Fibroblast of lung (primary cell): Measurements from ENCODE around the gene ZSWIM1. TPM values are rescaled to one million over a fixed set of nuclear protein-coding genes. Genes with fewer than 3 reads are reported as not detected.

Source experiments
- DNase-seq, 2 donors: peaks; one replicate each; pipeline versions ENCODE4 v3.0.0 to v3.0.0-alpha.2; 2010; ENCODE audit warnings: low read depth in 2 of 2
- H2AFZ ChIP-seq: 2 replicates; pipeline ENCODE4 v1.5.1; 2012; ENCODE audit warnings: low read length, control low read depth, inconsistent platforms
- H3K27ac ChIP-seq: 2 replicates; pipeline ENCODE4 v1.5.1; 2011; ENCODE audit warnings: low read length, control low read depth; ENCODE audit not compliant: insufficient read depth
- H3K27me3 ChIP-seq: 2 replicates; pipeline ENCODE4 v1.5.1; 2011; ENCODE audit warnings: mild to moderate bottlenecking, low read length; ENCODE audit not compliant: control insufficient read depth, insufficient read depth
- H3K36me3 ChIP-seq: 2 replicates; pipeline ENCODE4 v1.5.1; 2011; ENCODE audit warnings: low read length; ENCODE audit not compliant: control insufficient read depth, insufficient read depth
- H3K4me1 ChIP-seq: 2 replicates; pipeline ENCODE4 v1.5.1; 2011; ENCODE audit warnings: low read length; ENCODE audit not compliant: control insufficient read depth, insufficient read depth; ENCODE audit errors: extremely low read depth
- H3K4me2 ChIP-seq: 2 replicates; pipeline ENCODE4 v1.5.1; 2011; ENCODE audit warnings: low read length, control low read depth; ENCODE audit not compliant: insufficient read depth; ENCODE audit errors: extremely low read depth
- H3K4me3 ChIP-seq, 4 experiments: fragments of 200-600 bp in 1 of 4; sonication (generic) in 1 of 4; replicated peaks in 1 of 4; 2 replicates each; pipeline ENCODE4 v1.5.1; 2011 to 2016; ENCODE audit warnings: low read length in 4 of 4, low read depth in 3 of 4, mild to moderate bottlenecking in 3 of 4, control low read depth in 2 of 4, inconsistent platforms in 1 of 4, mixed read lengths in 1 of 4; ENCODE audit not compliant: insufficient read depth in 1 of 4; ENCODE audit errors: control extremely low read depth in 1 of 4
- H3K79me2 ChIP-seq: 2 replicates; pipeline ENCODE4 v1.5.1; 2012; ENCODE audit warnings: mild to moderate bottlenecking, low read length, inconsistent platforms; ENCODE audit not compliant: control insufficient read depth, insufficient read depth
- H3K9ac ChIP-seq: 2 replicates; pipeline ENCODE4 v1.5.1; 2011; ENCODE audit warnings: mild to moderate bottlenecking, low read length, control low read depth; ENCODE audit not compliant: insufficient read depth
- H3K9me3 ChIP-seq: 2 replicates; pipeline ENCODE4 v1.5.1; 2012; ENCODE audit warnings: low read depth, low read length; ENCODE audit not compliant: control insufficient read depth, insufficient read depth
- H4K20me1 ChIP-seq: 2 replicates; pipeline ENCODE4 v1.5.1; 2011; ENCODE audit warnings: low read length; ENCODE audit not compliant: control insufficient read depth, insufficient read depth; ENCODE audit errors: extremely low read depth
- CTCF ChIP-seq, 2 donors: IDR thresholded peaks in 1 of 2; conservative IDR thresholded peaks in 1 of 2; 1 replicate in 1 of 2; 2 replicates in 1 of 2; pipeline ENCODE4 v1.5.1; 2011 to 2012; ENCODE audit warnings: low read length in 2 of 2, control low read depth in 1 of 2, inconsistent platforms in 1 of 2, low read depth in 1 of 2, mild to moderate bottlenecking in 1 of 2
- EZH2 ChIP-seq: IDR thresholded peaks from 2 replicates; pipeline ENCODE4 v1.5.1; 2012; ENCODE audit warnings: low read length, control low read depth, mild to moderate bottlenecking; ENCODE audit errors: missing control alignments
- polyA plus RNA-seq, 2 donors: library from polyadenylated mRNA; depleted of rRNA in 1 of 2; stranded (reverse) in 1 of 2; unstranded in 1 of 2; fragments of >200 nt; gene quantifications; 2 replicates each; pipeline ENCODE4 v1.2.1, GENCODE V29; 2011 to 2012; ENCODE audit warnings: missing spikeins in 1 of 2
- total RNA-seq: library from RNA; depleted of rRNA; stranded (reverse); fragments of >200 nt; gene quantifications from 2 replicates; pipeline ENCODE4 v1.2.1, GENCODE V29; 2014

The ZSWIM1 gene
- total and polyA plus RNA-seq, 2 donors (not counting 1 experiment from before 2014, with no cell fraction given): 3.4 to 4.5 TPM

GRCh38 chr20:45894797-45895196 lies 13.8 kb downstream of the ZSWIM1 start:
- DNase-seq: no peak
- peaks cover 29% of the 10 kb centered on the region for H3K36me3 ChIP-seq
- H3K79me2 ChIP-seq: peaks cover 11% of the 10 kb centered on the region
- TF ChIP-seq CTCF (conservative IDR thresholded peaks at IDR 0.05 in 1 of 2, IDR thresholded peaks at IDR 0.05 in 1 of 2; ENCODE audit: low read depth in 1 of 2, low read length in 2 of 2) (no peak), EZH2 (no peak)
- no peaks in the 10 kb centered on the region for H3K9me3 ChIP-seq
- no peaks in the 10 kb centered on the region for H3K27me3 ChIP-seq
- H2AFZ ChIP-seq: no peak overlapping the region
- H4K20me1 ChIP-seq: no peaks in the 10 kb centered on the region
- no peak overlapping the region for H3K4me2 ChIP-seq
- no peak overlapping the region for H3K4me3 ChIP-seq
- no peak overlapping the region for H3K27ac ChIP-seq
- H3K9ac ChIP-seq: no peak overlapping the region
- H3K4me1 ChIP-seq: peaks cover 8% of the 10 kb centered on the region

DNA sequence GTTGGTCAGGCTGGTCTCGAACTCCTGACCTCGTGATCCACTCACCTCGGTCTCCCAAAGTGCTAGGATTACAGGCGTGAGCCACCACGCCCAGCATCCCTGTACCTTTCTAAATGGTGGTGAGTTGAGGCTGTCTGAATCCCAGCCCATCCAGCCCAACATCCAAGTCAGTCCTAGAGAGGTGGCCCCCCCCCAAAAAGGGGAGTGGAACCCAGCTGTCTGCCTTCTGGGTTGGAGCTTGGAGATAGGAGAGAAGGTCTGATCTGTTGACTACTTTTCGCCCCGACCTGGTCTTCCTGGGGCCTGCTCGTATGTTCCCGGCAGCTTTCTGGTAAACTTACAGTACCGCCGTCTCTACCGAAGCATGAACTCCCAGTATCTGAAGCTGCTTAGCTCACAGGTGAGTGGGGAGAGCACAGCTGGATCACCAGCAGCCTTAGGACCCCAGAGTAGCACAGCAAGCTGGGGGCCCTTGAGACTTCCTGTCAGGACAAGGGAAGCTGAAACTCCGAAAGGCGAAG lies 15.7 kb downstream of the ZSWIM1 start:
- H3K9ac ChIP-seq: no peak overlapping the region
- no peaks in the 10 kb centered on the region for H4K20me1 ChIP-seq
- no peak overlapping the region for H2AFZ ChIP-seq
- H3K4me2 ChIP-seq: no peak overlapping the region
- H3K4me3 ChIP-seq: no peak overlapping the region
- no peak for TF ChIP-seq CTCF (conservative IDR thresholded peaks at IDR 0.05 in 1 of 2, IDR thresholded peaks at IDR 0.05 in 1 of 2; ENCODE audit: low read depth in 1 of 2, low read length in 2 of 2)
- no peak for TF ChIP-seq EZH2
- H3K4me1 ChIP-seq: peaks cover 8% of the 10 kb centered on the region
- peaks cover 32% of the 10 kb centered on the region for H3K36me3 ChIP-seq
- no peak overlapping the region for H3K27ac ChIP-seq
- no peak for DNase-seq
- H3K9me3 ChIP-seq: no peaks in the 10 kb centered on the region
- H3K79me2 ChIP-seq: peaks cover 8% of the 10 kb centered on the region
- no peaks in the 10 kb centered on the region for H3K27me3 ChIP-seq

GRCh38 chr20:45897289-45897688 lies 16.3 kb downstream of the ZSWIM1 start:
- peaks cover 7% of the 10 kb centered on the region for H3K4me1 ChIP-seq
- H3K4me3 ChIP-seq: no peak overlapping the region
- peaks cover 5% of the 10 kb centered on the region for H3K79me2 ChIP-seq
- no peak overlapping the region for H3K4me2 ChIP-seq
- H3K36me3 ChIP-seq: peaks cover 33% of the 10 kb centered on the region
- H3K27ac ChIP-seq: no peak overlapping the region
- TF ChIP-seq CTCF (conservative IDR thresholded peaks at IDR 0.05 in 1 of 2, IDR thresholded peaks at IDR 0.05 in 1 of 2; ENCODE audit: low read depth in 1 of 2, low read length in 2 of 2): no peak
- TF ChIP-seq EZH2: no peak
- no peak for DNase-seq
- no peak overlapping the region for H3K9ac ChIP-seq
- no peaks in the 10 kb centered on the region for H4K20me1 ChIP-seq
- no peaks in the 10 kb centered on the region for H3K9me3 ChIP-seq
- no peaks in the 10 kb centered on the region for H3K27me3 ChIP-seq
- no peak overlapping the region for H2AFZ ChIP-seq
